ENCODE data around the gene IFI16.

GRCh38 chr1:159011751-159012150, 2.0 kb downstream of the IFI16 start:
- TF ChIP-seq, protein P1, sequence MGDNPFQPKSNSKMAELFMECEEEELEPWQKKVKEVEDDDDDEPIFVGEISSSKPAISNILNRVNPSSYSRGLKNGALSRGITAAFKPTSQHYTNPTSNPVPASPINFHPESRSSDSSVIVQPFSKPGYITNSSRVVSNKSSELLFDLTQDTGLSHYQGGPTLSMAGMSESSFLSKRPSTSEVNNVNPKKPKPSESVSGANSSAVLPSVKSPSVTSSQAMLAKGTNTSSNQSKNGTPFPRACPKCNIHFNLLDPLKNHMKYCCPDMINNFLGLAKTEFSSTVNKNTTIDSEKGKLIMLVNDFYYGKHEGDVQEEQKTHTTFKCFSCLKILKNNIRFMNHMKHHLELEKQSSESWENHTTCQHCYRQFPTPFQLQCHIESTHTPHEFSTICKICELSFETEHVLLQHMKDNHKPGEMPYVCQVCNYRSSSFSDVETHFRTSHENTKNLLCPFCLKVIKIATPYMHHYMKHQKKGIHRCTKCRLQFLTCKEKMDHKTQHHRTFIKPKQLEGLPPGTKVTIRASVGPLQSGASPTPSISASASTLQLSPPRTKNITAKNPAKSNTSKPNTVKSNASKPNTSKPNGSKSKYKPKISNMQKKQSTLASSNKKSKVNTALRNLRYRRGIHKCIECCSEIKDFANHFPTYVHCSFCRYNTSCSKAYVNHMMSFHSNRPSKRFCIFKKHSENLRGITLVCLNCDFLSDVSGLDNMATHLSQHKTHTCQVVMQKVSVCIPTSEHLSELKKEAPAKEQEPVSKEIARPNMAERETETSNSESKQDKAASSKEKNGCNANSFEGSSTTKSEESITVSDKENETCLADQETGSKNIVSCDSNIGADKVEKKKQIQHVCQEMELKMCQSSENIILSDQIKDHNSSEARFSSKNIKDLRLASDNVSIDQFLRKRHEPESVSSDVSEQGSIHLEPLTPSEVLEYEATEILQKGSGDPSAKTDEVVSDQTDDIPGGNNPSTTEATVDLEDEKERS (tag by site-specific recombination; IDR thresholded peaks at IDR 0.05): no peak
- TF ChIP-seq CTCF (tag by site-specific recombination; IDR thresholded peaks at IDR 0.05): no peak
- TF ChIP-seq, protein P2, sequence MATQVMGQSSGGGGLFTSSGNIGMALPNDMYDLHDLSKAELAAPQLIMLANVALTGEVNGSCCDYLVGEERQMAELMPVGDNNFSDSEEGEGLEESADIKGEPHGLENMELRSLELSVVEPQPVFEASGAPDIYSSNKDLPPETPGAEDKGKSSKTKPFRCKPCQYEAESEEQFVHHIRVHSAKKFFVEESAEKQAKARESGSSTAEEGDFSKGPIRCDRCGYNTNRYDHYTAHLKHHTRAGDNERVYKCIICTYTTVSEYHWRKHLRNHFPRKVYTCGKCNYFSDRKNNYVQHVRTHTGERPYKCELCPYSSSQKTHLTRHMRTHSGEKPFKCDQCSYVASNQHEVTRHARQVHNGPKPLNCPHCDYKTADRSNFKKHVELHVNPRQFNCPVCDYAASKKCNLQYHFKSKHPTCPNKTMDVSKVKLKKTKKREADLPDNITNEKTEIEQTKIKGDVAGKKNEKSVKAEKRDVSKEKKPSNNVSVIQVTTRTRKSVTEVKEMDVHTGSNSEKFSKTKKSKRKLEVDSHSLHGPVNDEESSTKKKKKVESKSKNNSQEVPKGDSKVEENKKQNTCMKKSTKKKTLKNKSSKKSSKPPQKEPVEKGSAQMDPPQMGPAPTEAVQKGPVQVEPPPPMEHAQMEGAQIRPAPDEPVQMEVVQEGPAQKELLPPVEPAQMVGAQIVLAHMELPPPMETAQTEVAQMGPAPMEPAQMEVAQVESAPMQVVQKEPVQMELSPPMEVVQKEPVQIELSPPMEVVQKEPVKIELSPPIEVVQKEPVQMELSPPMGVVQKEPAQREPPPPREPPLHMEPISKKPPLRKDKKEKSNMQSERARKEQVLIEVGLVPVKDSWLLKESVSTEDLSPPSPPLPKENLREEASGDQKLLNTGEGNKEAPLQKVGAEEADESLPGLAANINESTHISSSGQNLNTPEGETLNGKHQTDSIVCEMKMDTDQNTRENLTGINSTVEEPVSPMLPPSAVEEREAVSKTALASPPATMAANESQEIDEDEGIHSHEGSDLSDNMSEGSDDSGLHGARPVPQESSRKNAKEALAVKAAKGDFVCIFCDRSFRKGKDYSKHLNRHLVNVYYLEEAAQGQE (tag by site-specific recombination; IDR thresholded peaks at IDR 0.05): no peak

Measured in HEK293 (cell line).